CD4-positive, alpha-beta T cell (primary cell): ENCODE measurements around the gene COL23A1. TPM values are rescaled to one million over a fixed set of nuclear protein-coding genes. Genes with fewer than 3 reads are reported as not detected.

Experiments
- ATAC-seq: fragments of 200-7000 bp; cut with Tn5 transposase; one replicate; pipeline ENCODE4 v1.10.0; 2022; ENCODE audit warnings: mild to moderate bottlenecking; ENCODE audit not compliant: poor library complexity
- CTCF ChIA-PET: fragments of 350-600 bp; sonication (Branson Sonifier 250); formaldehyde crosslinking; loops from one replicate; lab custom pipeline; 2021; ENCODE audit warnings: antibody characterized with exemption, inconsistent platforms; lab: Charles Lee
- POLR2A ChIA-PET: fragments of 350-600 bp; sonication (Branson Sonifier 250); formaldehyde crosslinking; loops from one replicate; lab custom pipeline; 2021; ENCODE audit warnings: antibody characterized with exemption, inconsistent platforms; lab: Charles Lee
- DNase-seq, 14 experiments: peaks; one replicate each; pipeline ENCODE4 v3.0.0-alpha.2; 2013 to 2020; ENCODE audit warnings: mixed read lengths in 2 of 14
- H3K27ac ChIP-seq, 2 donors: one replicate each; pipeline versions ENCODE4 v1.5.1 to v1.7.0; 2013; ENCODE audit warnings: low read length in 2 of 2, low read depth in 1 of 2, mild to moderate bottlenecking in 1 of 2
- H3K27me3 ChIP-seq, 2 experiments: 1 replicate in 1 of 2; 2 replicates in 1 of 2; pipeline versions ENCODE4 v1.6.1 to v1.7.0; 2013; ENCODE audit warnings: low read length in 2 of 2, control low read depth in 1 of 2, mild to moderate bottlenecking in 1 of 2, moderate library complexity in 1 of 2; ENCODE audit not compliant: insufficient read depth in 2 of 2, control insufficient read depth in 1 of 2
- H3K36me3 ChIP-seq: one replicate; pipeline ENCODE4 v1.6.1; 2013; ENCODE audit warnings: low read length, control low read depth; ENCODE audit not compliant: insufficient read depth
- H3K4me1 ChIP-seq: one replicate; pipeline ENCODE4 v1.6.1; 2013; ENCODE audit warnings: low read length, control low read depth; ENCODE audit not compliant: insufficient read depth
- H3K4me3 ChIP-seq: one replicate; pipeline ENCODE4 v1.5.1; 2013; ENCODE audit warnings: mild to moderate bottlenecking, low read length, moderate library complexity
- H3K9me3 ChIP-seq, 2 experiments: 1 replicate in 1 of 2; 2 replicates in 1 of 2; pipeline versions ENCODE4 v1.6.1 to v1.7.0; 2013; ENCODE audit warnings: low read length in 2 of 2, mild to moderate bottlenecking in 2 of 2, control low read depth in 1 of 2, moderate library complexity in 1 of 2; ENCODE audit not compliant: control insufficient read depth in 1 of 2, insufficient read depth in 1 of 2
- H3K27ac Mint-ChIP-seq: one replicate; pipeline ENCODE4 v1.8.0; 2020; ENCODE audit warnings: mixed read lengths
- H3K27me3 Mint-ChIP-seq: one replicate; pipeline ENCODE4 v1.8.0; 2021; ENCODE audit warnings: mixed read lengths
- H3K36me3 Mint-ChIP-seq: one replicate; pipeline ENCODE4 v1.8.0; 2021; ENCODE audit warnings: low read depth, mixed read lengths
- H3K4me1 Mint-ChIP-seq: one replicate; pipeline ENCODE4 v1.8.0; 2021; ENCODE audit warnings: low read depth, mixed read lengths
- H3K4me3 Mint-ChIP-seq: one replicate; pipeline ENCODE4 v1.8.0; 2020; ENCODE audit warnings: mild to moderate bottlenecking, mixed read lengths
- H3K9me3 Mint-ChIP-seq: one replicate; pipeline ENCODE4 v1.8.0; 2020; ENCODE audit warnings: mixed read lengths
- CTCF ChIP-seq: fragments of 200-600 bp; IDR thresholded peaks from one replicate; pipeline ENCODE4 v1.8.0; 2022; ENCODE audit warnings: antibody characterized with exemption, mild to moderate bottlenecking
- intact Hi-C, 2 experiments: fragments of 100-400 bp; cut with DNase I in 1 of 2; cut with micrococcal nuclease in 1 of 2; formaldehyde crosslinking; loops; one replicate each; pipeline versions ENCODE4 v1.15.1 to v1.9.0; 2023 to 2025; cut with DNase I, micrococcal nuclease
- total RNA-seq, 174 experiments: library from RNA in 2 of 174; stranded (reverse) in 2 of 174; gene quantifications; one replicate each; pipeline ENCODE4 v1.2.3 and lab custom pipeline; 2021 to 2026

COL23A1 gene
- total RNA-seq, 2 experiments from 2014 or later = not detected

GRCh38 chr5:178547052-178547666 lies 43.0 kb downstream of the COL23A1 start:
- DNase-seq (no peak), ATAC-seq (no peak)
- TF ChIP-seq CTCF = no peak
- CTCF ChIA-PET = no interaction called here
- Mint-ChIP-seq H3K4me1 (no peaks in the 10 kb centered on the region), H3K27ac (no peak overlapping the region), H3K4me3 (no peak overlapping the region), H3K27me3 (peaks cover 8% of the 10 kb centered on the region), H3K9me3 (no peaks in the 10 kb centered on the region), H3K36me3 (no peaks in the 10 kb centered on the region)
- H3K9me3 ChIP-seq = no peaks in the 10 kb centered on the region
- no peaks in the 10 kb centered on the region for H3K4me1 ChIP-seq
- POLR2A ChIA-PET = no interaction called here
- no peak overlapping the region for H3K27ac ChIP-seq
- no peaks in the 10 kb centered on the region for H3K27me3 ChIP-seq
- no peak overlapping the region for H3K4me3 ChIP-seq
- intact Hi-C loops = no loop called here
- H3K36me3 ChIP-seq = no peaks in the 10 kb centered on the region

GRCh38 chr5:178546675-178547033 lies 43.5 kb downstream of the COL23A1 start:
- Histone ChIP-seq H3K4me3 (no peak overlapping the region), H3K36me3 (no peaks in the 10 kb centered on the region), H3K27ac (no peak overlapping the region), H3K9me3 (no peaks in the 10 kb centered on the region), H3K4me1 (no peaks in the 10 kb centered on the region), H3K27me3 (no peaks in the 10 kb centered on the region)
- Mint-ChIP-seq H3K4me3 (no peak overlapping the region), H3K9me3 (no peaks in the 10 kb centered on the region), H3K36me3 (no peaks in the 10 kb centered on the region), H3K4me1 (no peaks in the 10 kb centered on the region), H3K27me3 (peaks cover 4% of the 10 kb centered on the region), H3K27ac (no peak overlapping the region)
- intact Hi-C loops = no loop called here
- no peak for TF ChIP-seq CTCF
- DNase-seq = no peak
- ChIA-PET POLR2A (no interaction called here), CTCF (no interaction called here)
- ATAC-seq = no peak

GRCh38 chr5:178545941-178546674 lies 44.1 kb downstream of the COL23A1 start:
- POLR2A ChIA-PET = no interaction called here
- H3K27me3 Mint-ChIP-seq = peaks cover under 1% of the 10 kb centered on the region
- H3K4me1 Mint-ChIP-seq = no peaks in the 10 kb centered on the region
- CTCF ChIA-PET = no interaction called here
- ATAC-seq = no peak
- TF ChIP-seq CTCF = no peak
- H3K27ac Mint-ChIP-seq = no peak overlapping the region
- Histone ChIP-seq H3K9me3 (no peaks in the 10 kb centered on the region), H3K36me3 (no peaks in the 10 kb centered on the region), H3K4me3 (no peak overlapping the region), H3K27ac (no peak overlapping the region), H3K4me1 (no peaks in the 10 kb centered on the region), H3K27me3 (no peaks in the 10 kb centered on the region)
- intact Hi-C loops = no loop called here
- H3K4me3 Mint-ChIP-seq = no peak overlapping the region
- H3K9me3 Mint-ChIP-seq = no peaks in the 10 kb centered on the region
- DNase-seq = no peak
- H3K36me3 Mint-ChIP-seq = no peaks in the 10 kb centered on the region
